H1 (cell line): ENCODE measurements around the gene RAD9A.

Experiments used
- ASH2L ChIP-seq: fragments of 200-600, 300-600 bp; sonication (generic); IDR thresholded peaks from one replicate; pipeline ENCODE4 v1.7.1; 2017; ENCODE audit warnings: low read length
- ATF3 ChIP-seq: IDR thresholded peaks from 2 replicates; pipeline ENCODE4 v1.6.1; 2011; ENCODE audit warnings: low read depth, mild to moderate bottlenecking, low read length; ENCODE audit not compliant: insufficient read depth
- CTCF ChIP-seq, 3 experiments: IDR thresholded peaks; 1 replicate in 2 of 3; 2 replicates in 1 of 3; pipeline versions ENCODE4 v1.5.1 to v1.6.1; 2011; ENCODE audit warnings: low read length in 3 of 3, mild to moderate bottlenecking in 3 of 3, inconsistent platforms in 2 of 3, low read depth in 1 of 3, moderate library complexity in 1 of 3; ENCODE audit not compliant: insufficient read depth in 1 of 3; ENCODE audit errors: control extremely low read depth in 1 of 3
- E2F6 ChIP-seq: IDR thresholded peaks from 2 replicates; pipeline ENCODE4 v1.6.1; 2012; ENCODE audit warnings: inconsistent platforms
- EZH2 ChIP-seq: fragments of 200-600 bp; sonication (generic); IDR thresholded peaks from 2 replicates; pipeline ENCODE4 v1.7.1; 2012; ENCODE audit warnings: low read depth, mild to moderate bottlenecking, moderate library complexity, low read length, inconsistent platforms; ENCODE audit not compliant: severe bottlenecking
- JUND ChIP-seq: IDR thresholded peaks from 2 replicates; pipeline ENCODE4 v1.6.1; 2011; ENCODE audit warnings: mild to moderate bottlenecking, improper control_type of control experiment, low read length
- KDM1A ChIP-seq: fragments of 200-600, 300-600 bp; sonication (generic); IDR thresholded peaks from 2 replicates; pipeline ENCODE4 v1.7.1; 2016; ENCODE audit warnings: mild to moderate bottlenecking, low read length, borderline replicate concordance
- MAX ChIP-seq: IDR thresholded peaks from 2 replicates; pipeline ENCODE4 v1.6.1; 2012; ENCODE audit warnings: inconsistent platforms
- RFX5 ChIP-seq: IDR thresholded peaks from 2 replicates; pipeline ENCODE4 v1.6.1; 2011; ENCODE audit warnings: low read depth, low read length, improper control_type of control experiment, borderline replicate concordance
- RNF2 ChIP-seq: fragments of 200-900, 300-1000 bp; sonication (generic); IDR thresholded peaks from 2 replicates; pipeline ENCODE4 v1.7.1; 2016; ENCODE audit warnings: borderline replicate concordance, low read depth, mild to moderate bottlenecking, antibody characterized with exemption, low read length; ENCODE audit not compliant: poor library complexity, severe bottlenecking; ENCODE audit errors: missing control alignments
- SIN3A ChIP-seq, 2 experiments: IDR thresholded peaks in 1 of 2; conservative IDR thresholded peaks in 1 of 2; 2 replicates each; pipeline ENCODE4 v1.6.1; 2011 to 2012; ENCODE audit warnings: low read length in 2 of 2, improper control_type of control experiment in 1 of 2, low read depth in 1 of 2, mild to moderate bottlenecking in 1 of 2
- SIX5 ChIP-seq: IDR thresholded peaks from 2 replicates; pipeline ENCODE4 v1.6.1; 2011; ENCODE audit warnings: mild to moderate bottlenecking, low read depth, low read length
- SUZ12 ChIP-seq: fragments of 200-600 bp; sonication (generic); IDR thresholded peaks from 2 replicates; pipeline ENCODE4 v1.6.1; 2012; ENCODE audit warnings: mild to moderate bottlenecking, inconsistent platforms, low read length, moderate library complexity, mixed read lengths

- TF ChIP-seq SIN3A (conservative IDR thresholded peaks at IDR 0.05 in 1 of 2, IDR thresholded peaks at IDR 0.05 in 1 of 2; ENCODE audit: low read depth in 1 of 2, low read length in 2 of 2) (no peak), ATF3 (no peak), ASH2L (no peak), CTCF (IDR thresholded peaks at IDR 0.05; ENCODE audit: control extremely low read depth in 1 of 3, insufficient read depth in 1 of 3, low read depth in 1 of 3, low read length in 3 of 3) (no peak), MAX (no peak), RFX5 (no peak), RNF2 (no peak), KDM1A (no peak), JUND (no peak), EZH2 (no peak), SUZ12 (no peak), E2F6 (no peak), SIX5 (no peak)
These were observed 15.9 kb downstream of the RAD9A start for GRCh38 chr11:67407688-67408163.
